Nephron progenitor cell (in vitro differentiated cells): ENCODE results near the gene LINGO4.
A peak's percentile ranks its signal among the peaks of the same experiment; 100 is the strongest.

Experiments used
- DNase-seq: peaks from one replicate; pipeline ENCODE4 v3.0.0; 2021
- H3K27ac Mint-ChIP-seq: 2 replicates; pipeline ENCODE4 v1.8.0; 2021; ENCODE audit warnings: mild to moderate bottlenecking, moderate library complexity, mixed read lengths
- H3K27me3 Mint-ChIP-seq: 2 replicates; pipeline ENCODE4 v1.8.0; 2021; ENCODE audit warnings: mild to moderate bottlenecking, low read depth, mixed read lengths; ENCODE audit not compliant: poor library complexity
- H3K36me3 Mint-ChIP-seq: 2 replicates; pipeline ENCODE4 v1.8.0; 2021; ENCODE audit warnings: low read depth, mixed read lengths
- H3K4me1 Mint-ChIP-seq: 2 replicates; pipeline ENCODE4 v1.8.0; 2021; ENCODE audit warnings: mixed read lengths
- H3K4me3 Mint-ChIP-seq: 2 replicates; pipeline ENCODE4 v1.8.0; 2021; ENCODE audit warnings: mild to moderate bottlenecking, moderate library complexity, mixed read lengths
- H3K9me3 Mint-ChIP-seq: 2 replicates; pipeline ENCODE4 v1.8.0; 2021; ENCODE audit warnings: mild to moderate bottlenecking, moderate library complexity, mixed read lengths
- CTCF ChIP-seq: fragments of 200-600 bp; sonication (generic); IDR thresholded peaks from 2 replicates; pipeline ENCODE4 v1.5.0; 2021; ENCODE audit warnings: antibody characterized with exemption

The LINGO4 gene

GRCh38 chr1:151840421-151840820 lies 35.2 kb upstream of the LINGO4 start:
- Mint-ChIP-seq H3K4me3 (peak overlapping the region; percentile 77), H3K4me1 (peaks cover 22% of the 10 kb centered on the region), H3K27me3 (peaks cover 84% of the 10 kb centered on the region), H3K27ac (no peak overlapping the region), H3K36me3 (no peaks in the 10 kb centered on the region), H3K9me3 (no peaks in the 10 kb centered on the region)
- DNase-seq = no peak
- TF ChIP-seq CTCF = no peak

GRCh38 chr1:151839457-151840403 lies 34.5 kb upstream of the LINGO4 start, which contains the start of gene C2CD4D:
C2CD4D (minus strand) TSS chr1:151839820; CDS start chr1:151838989, 831 bp downstream.
- peaks cover 83% of the 10 kb centered on the region for H3K27me3 Mint-ChIP-seq
- TF ChIP-seq CTCF = no peak
- H3K27ac Mint-ChIP-seq = no peak within 1 kb of the TSS
- no peaks in the 10 kb centered on the region for H3K9me3 Mint-ChIP-seq
- peak within 1 kb of the TSS; percentile 77 for H3K4me3 Mint-ChIP-seq
- H3K36me3 Mint-ChIP-seq = no peaks in the 10 kb centered on the region
- DNase-seq = peak; percentile 61
- H3K4me1 Mint-ChIP-seq = peaks cover 22% of the 10 kb centered on the region

DNA sequence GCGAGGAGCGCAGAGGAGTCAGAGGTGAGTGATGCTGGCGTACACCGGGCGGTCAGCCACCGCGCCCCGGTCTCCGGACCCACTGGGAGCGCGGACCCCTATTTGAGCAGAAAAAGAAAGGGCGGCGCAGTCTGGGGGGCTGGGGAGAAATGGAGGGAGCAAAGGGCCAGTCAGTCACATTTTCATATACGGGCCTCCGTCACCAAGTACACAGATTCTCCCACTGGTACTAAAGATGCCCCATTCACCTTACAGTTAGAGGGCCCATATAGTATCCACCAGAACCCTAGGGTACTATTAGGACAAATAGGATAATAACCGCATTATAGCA lies 33.8 kb upstream of the LINGO4 start:
- DNase-seq = no peak
- Mint-ChIP-seq H3K4me1 (peaks cover 22% of the 10 kb centered on the region), H3K27ac (no peak overlapping the region), H3K4me3 (peak overlapping the region; percentile 77), H3K27me3 (peaks cover 83% of the 10 kb centered on the region), H3K36me3 (no peaks in the 10 kb centered on the region), H3K9me3 (no peaks in the 10 kb centered on the region)
- no peak for TF ChIP-seq CTCF

- H3K4me1 Mint-ChIP-seq = peaks cover 26% of the 10 kb centered on the region
- peaks cover 84% of the 10 kb centered on the region for H3K27me3 Mint-ChIP-seq
- H3K36me3 Mint-ChIP-seq = no peaks in the 10 kb centered on the region
- H3K4me3 Mint-ChIP-seq = peak overlapping the region; percentile 77
- H3K27ac Mint-ChIP-seq = no peak overlapping the region
- no peak for TF ChIP-seq CTCF
- no peaks in the 10 kb centered on the region for H3K9me3 Mint-ChIP-seq
- peak; percentile 50 for DNase-seq
Measured at GRCh38 chr1:151838222-151839081, 33.2 kb upstream of the LINGO4 start.

DNA sequence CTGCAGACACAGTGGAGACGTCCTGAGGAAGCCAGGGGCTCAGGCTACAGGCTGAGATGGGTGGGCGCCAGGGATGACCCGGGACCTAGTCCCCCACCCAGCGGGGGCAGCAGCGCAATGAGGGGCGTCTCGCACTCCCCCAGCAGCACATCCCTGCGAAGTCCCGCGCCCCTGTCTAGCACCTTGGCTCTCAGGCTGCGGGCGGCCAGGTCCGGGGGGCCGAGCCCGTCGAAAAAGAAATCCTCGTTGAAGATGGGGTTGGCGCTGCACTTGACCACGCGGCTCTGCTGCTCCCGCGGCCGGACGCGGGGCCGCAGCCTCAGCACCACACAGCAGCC lies 32.6 kb upstream of the LINGO4 start:
- TF ChIP-seq CTCF = no peak
- no peaks in the 10 kb centered on the region for H3K36me3 Mint-ChIP-seq
- no peak for DNase-seq
- peak overlapping the region; percentile 78 for H3K4me3 Mint-ChIP-seq
- peaks cover 30% of the 10 kb centered on the region for H3K4me1 Mint-ChIP-seq
- H3K27ac Mint-ChIP-seq = no peak overlapping the region
- peaks cover 79% of the 10 kb centered on the region for H3K27me3 Mint-ChIP-seq
- H3K9me3 Mint-ChIP-seq = no peaks in the 10 kb centered on the region
